ENCODE data around the gene CD3G. TPM values are rescaled to one million over a fixed set of nuclear protein-coding genes. Genes with fewer than 3 reads are reported as not detected.

CD3G gene
- 0.04 TPM for total RNA-seq (2013)
- polyA plus RNA-seq: 1 to 10 TPM in 1 of 3 donors, under 1 TPM in 1, not detected in 1; 0.84 to 1.9 TPM
- 0.16 TPM in 1 of 2 replicates, not detected in the other for polyA minus RNA-seq
- total RNA-seq: 0 to 1.2 (median 0.10) reads per million in 11 experiments

DNA sequence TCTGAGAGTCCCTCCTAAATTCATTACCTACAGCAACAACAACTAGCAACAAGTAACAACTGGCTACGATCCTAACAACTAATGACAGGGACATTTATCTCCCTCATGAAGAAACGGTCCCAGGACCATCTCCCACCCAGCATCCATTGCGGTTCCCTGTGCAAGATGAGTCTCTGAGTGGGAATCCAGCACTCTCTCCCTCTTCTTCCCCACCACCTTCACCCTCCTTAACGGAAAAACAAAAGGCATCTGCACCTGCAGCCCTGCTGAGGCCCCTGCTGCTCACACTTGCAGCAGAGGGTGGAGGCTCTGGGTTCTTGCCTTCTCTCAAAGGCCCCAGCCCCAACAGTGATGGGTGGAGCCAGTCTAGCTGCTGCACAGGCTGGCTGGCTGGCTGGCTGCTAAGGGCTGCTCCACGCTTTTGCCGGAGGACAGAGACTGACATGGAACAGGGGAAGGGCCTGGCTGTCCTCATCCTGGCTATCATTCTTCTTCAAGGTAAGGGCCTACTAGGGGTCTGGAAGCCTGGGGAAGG lies at the start of gene CD3G:
Gene CD3G, plus strand, starts transcription at position 364 of the 535 bp plus-strand sequence. Its CDS starts 80 bp downstream, at position 444.
- Histone ChIP-seq H3K4me1 (ENCODE audit: control insufficient read depth in 1 of 2, insufficient read depth in 2 of 2, low read length in 2 of 2) (no peaks in the 10 kb centered on the region), H3K9ac (ENCODE audit: insufficient read depth, low read length, poor library complexity, severe bottlenecking) (no peak within 1 kb of the TSS), H4K20me1 (ENCODE audit: insufficient read depth, low read length) (no peaks in the 10 kb centered on the region), H3K79me2 (ENCODE audit: insufficient read depth, low read length) (no peaks in the 10 kb centered on the region), H3K9me3 (replicated peaks in 1 of 2; ENCODE audit: control insufficient read depth in 1 of 2, insufficient read depth in 1 of 2, low read length in 2 of 2) (no peaks in the 10 kb centered on the region), H2AFZ (ENCODE audit: insufficient read depth, low read depth, low read length, poor library complexity, severe bottlenecking) (no peak within 1 kb of the TSS), H3K4me2 (replicated peaks; ENCODE audit: extremely low read depth, low read length, poor library complexity, severe bottlenecking) (no peak within 1 kb of the TSS), H3K27me3 (ENCODE audit: control insufficient read depth in 2 of 2, insufficient read depth in 2 of 2, low read length in 2 of 2) (peaks cover 0 to 3% of the 10 kb centered on the region in 2 donors), H3K27ac (ENCODE audit: low read depth in 1 of 2, low read length in 2 of 2) (no peak within 1 kb of the TSS), H3K4me3 (replicated peaks in 1 of 3; ENCODE audit: low read depth in 2 of 3, low read length in 3 of 3) (no peak within 1 kb of the TSS), H3K36me3 (replicated peaks in 1 of 2; ENCODE audit: control insufficient read depth in 1 of 2, insufficient read depth in 2 of 2, low read length in 2 of 2) (no peaks in the 10 kb centered on the region)
- Mint-ChIP-seq H3K9me3 (no peaks in the 10 kb centered on the region), H3K27me3 (ENCODE audit: low read depth in 3 of 3) (peaks cover 3 to 8% (median 3%) of the 10 kb centered on the region in 3 donors), H3K27ac (peak within 1 kb of the TSS in 2 of 7 donors; percentile 3 to 46), H3K4me3 (peak within 1 kb of the TSS in 1 of 2 donors; percentile 42), H3K36me3 (no peaks in the 10 kb centered on the region), H3K4me1 (no peaks in the 10 kb centered on the region)
- 100% methylated on average over 4 of the region's 6 CpGs for whole genome bisulfite sequencing (ENCODE audit: insufficient coverage)
- DNase-seq: no peak
- TF ChIP-seq, protein P1, sequence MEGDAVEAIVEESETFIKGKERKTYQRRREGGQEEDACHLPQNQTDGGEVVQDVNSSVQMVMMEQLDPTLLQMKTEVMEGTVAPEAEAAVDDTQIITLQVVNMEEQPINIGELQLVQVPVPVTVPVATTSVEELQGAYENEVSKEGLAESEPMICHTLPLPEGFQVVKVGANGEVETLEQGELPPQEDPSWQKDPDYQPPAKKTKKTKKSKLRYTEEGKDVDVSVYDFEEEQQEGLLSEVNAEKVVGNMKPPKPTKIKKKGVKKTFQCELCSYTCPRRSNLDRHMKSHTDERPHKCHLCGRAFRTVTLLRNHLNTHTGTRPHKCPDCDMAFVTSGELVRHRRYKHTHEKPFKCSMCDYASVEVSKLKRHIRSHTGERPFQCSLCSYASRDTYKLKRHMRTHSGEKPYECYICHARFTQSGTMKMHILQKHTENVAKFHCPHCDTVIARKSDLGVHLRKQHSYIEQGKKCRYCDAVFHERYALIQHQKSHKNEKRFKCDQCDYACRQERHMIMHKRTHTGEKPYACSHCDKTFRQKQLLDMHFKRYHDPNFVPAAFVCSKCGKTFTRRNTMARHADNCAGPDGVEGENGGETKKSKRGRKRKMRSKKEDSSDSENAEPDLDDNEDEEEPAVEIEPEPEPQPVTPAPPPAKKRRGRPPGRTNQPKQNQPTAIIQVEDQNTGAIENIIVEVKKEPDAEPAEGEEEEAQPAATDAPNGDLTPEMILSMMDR (IDR thresholded peaks at IDR 0.05): no peak
- intact Hi-C loops (cut with micrococcal nuclease): no loop called here

GRCh38 chr11:118295199-118295598 lies 48.9 kb upstream of the CD3G start:
- Histone ChIP-seq H3K36me3 (replicated peaks in 1 of 2; ENCODE audit: control insufficient read depth in 1 of 2, insufficient read depth in 2 of 2, low read length in 2 of 2) (no peaks in the 10 kb centered on the region), H4K20me1 (ENCODE audit: insufficient read depth, low read length) (no peaks in the 10 kb centered on the region), H3K4me2 (replicated peaks; ENCODE audit: extremely low read depth, low read length, poor library complexity, severe bottlenecking) (no peak overlapping the region), H3K27ac (ENCODE audit: low read depth in 1 of 2, low read length in 2 of 2) (no peak overlapping the region), H3K4me1 (ENCODE audit: control insufficient read depth in 1 of 2, insufficient read depth in 2 of 2, low read length in 2 of 2) (peaks cover 14 to 20% of the 10 kb centered on the region in 2 donors), H3K9ac (ENCODE audit: insufficient read depth, low read length, poor library complexity, severe bottlenecking) (no peak overlapping the region), H3K79me2 (ENCODE audit: insufficient read depth, low read length) (no peaks in the 10 kb centered on the region), H3K4me3 (replicated peaks in 1 of 3; ENCODE audit: low read depth in 2 of 3, low read length in 3 of 3) (no peak overlapping the region), H3K27me3 (ENCODE audit: control insufficient read depth in 2 of 2, insufficient read depth in 2 of 2, low read length in 2 of 2) (no peaks in the 10 kb centered on the region), H2AFZ (ENCODE audit: insufficient read depth, low read depth, low read length, poor library complexity, severe bottlenecking) (no peak overlapping the region), H3K9me3 (replicated peaks in 1 of 2; ENCODE audit: control insufficient read depth in 1 of 2, insufficient read depth in 1 of 2, low read length in 2 of 2) (no peaks in the 10 kb centered on the region)
- H3K4me3 Mint-ChIP-seq: no peak overlapping the region
- intact Hi-C loops (cut with micrococcal nuclease): no loop called here
- TF ChIP-seq, protein P1 (IDR thresholded peaks at IDR 0.05): no peak
- no peaks in the 10 kb centered on the region for H3K9me3 Mint-ChIP-seq
- no peak for DNase-seq
- no peak overlapping the region for H3K27ac Mint-ChIP-seq
- no peaks in the 10 kb centered on the region for H3K36me3 Mint-ChIP-seq
- H3K4me1 Mint-ChIP-seq: peaks cover 18% of the 10 kb centered on the region
- 67% methylated on average over 3 of the region's 5 CpGs for WGBS (ENCODE audit: insufficient coverage)
- H3K27me3 Mint-ChIP-seq (ENCODE audit: low read depth in 3 of 3): peaks cover 0 to 4% (median 2%) of the 10 kb centered on the region in 3 donors

Measured in CD14-positive monocyte (primary cell).